ENCODE results near the gene OR52D1.

OR52D1 gene

DNA sequence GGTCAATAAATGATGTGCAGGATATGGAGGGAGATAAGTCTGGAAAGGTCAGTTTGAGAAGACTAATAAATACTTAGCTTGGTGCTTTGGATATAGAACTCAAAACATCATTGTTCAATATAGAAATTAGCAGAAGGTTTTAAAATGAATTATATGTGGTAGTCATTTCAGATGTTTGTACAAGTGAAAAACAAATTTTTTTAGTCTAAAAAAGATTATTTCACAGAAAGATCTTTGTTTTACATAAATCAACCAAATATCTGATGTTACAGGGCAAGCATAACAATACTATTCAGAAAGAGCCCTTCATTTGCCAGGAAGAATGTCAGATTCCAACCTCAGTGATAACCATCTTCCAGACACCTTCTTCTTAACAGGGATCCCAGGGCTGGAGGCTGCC is at the start of gene OR52D1:
TSS of gene OR52D1 (plus strand) at position 301 of the 400 bp plus-strand sequence. CDS start at position 323, 22 bp downstream.
- no peak within 1 kb of the TSS for H3K27ac ChIP-seq (ENCODE audit: low read depth, low read length)
- H3K36me3 ChIP-seq (ENCODE audit: control insufficient read depth, insufficient read depth, low read length) = no peaks in the 10 kb centered on the region
- no peaks in the 10 kb centered on the region for H3K4me1 ChIP-seq (ENCODE audit: control insufficient read depth, insufficient read depth, low read length)
- no peak within 1 kb of the TSS for H3K9ac ChIP-seq (ENCODE audit: low read length)
- no peaks in the 10 kb centered on the region for H3K27me3 ChIP-seq (ENCODE audit: control insufficient read depth, insufficient read depth, low read length)
- H3K4me3 ChIP-seq (ENCODE audit: low read depth, low read length) = no peak within 1 kb of the TSS
- no peaks in the 10 kb centered on the region for H3K9me3 ChIP-seq (ENCODE audit: control insufficient read depth, insufficient read depth, low read depth, low read length)

DNA sequence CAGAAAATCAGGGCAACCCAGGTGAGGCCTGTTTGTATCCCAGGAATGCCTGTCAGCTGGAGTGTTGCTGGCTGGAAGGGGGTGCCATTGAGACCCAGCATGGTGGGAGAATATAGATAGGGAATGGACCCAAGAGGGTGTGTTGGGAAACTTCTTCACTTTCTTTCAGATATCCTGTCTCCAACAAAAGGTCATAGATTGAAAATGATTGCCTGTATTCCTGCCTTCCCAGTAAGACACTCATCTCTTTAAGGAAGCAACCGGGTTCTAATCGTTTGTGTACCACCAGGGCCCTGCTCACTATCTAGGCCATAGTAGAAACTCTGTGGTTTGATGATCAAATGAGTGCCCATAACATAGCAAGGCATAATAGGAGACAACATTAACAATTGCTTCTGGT is 47.1 kb upstream of the OR52D1 start, which contains the start of gene OR51I1:
TSS of gene OR51I1 (minus strand) at position 101 of the 400 bp plus-strand sequence. CDS start at position 101, 0 bp downstream.
- no peak within 1 kb of the TSS for H3K4me3 ChIP-seq (ENCODE audit: low read depth, low read length)
- no peaks in the 10 kb centered on the region for H3K9me3 ChIP-seq (ENCODE audit: control insufficient read depth, insufficient read depth, low read depth, low read length)
- no peak within 1 kb of the TSS for H3K27ac ChIP-seq (ENCODE audit: low read depth, low read length)
- H3K36me3 ChIP-seq (ENCODE audit: control insufficient read depth, insufficient read depth, low read length) = no peaks in the 10 kb centered on the region
- no peaks in the 10 kb centered on the region; the same call in 1 of the 2 replicates for H3K27me3 ChIP-seq (ENCODE audit: control insufficient read depth, insufficient read depth, low read length)
- no peak within 1 kb of the TSS for H3K9ac ChIP-seq (ENCODE audit: low read length)
- no peaks in the 10 kb centered on the region for H3K4me1 ChIP-seq (ENCODE audit: control insufficient read depth, insufficient read depth, low read length)

DNA sequence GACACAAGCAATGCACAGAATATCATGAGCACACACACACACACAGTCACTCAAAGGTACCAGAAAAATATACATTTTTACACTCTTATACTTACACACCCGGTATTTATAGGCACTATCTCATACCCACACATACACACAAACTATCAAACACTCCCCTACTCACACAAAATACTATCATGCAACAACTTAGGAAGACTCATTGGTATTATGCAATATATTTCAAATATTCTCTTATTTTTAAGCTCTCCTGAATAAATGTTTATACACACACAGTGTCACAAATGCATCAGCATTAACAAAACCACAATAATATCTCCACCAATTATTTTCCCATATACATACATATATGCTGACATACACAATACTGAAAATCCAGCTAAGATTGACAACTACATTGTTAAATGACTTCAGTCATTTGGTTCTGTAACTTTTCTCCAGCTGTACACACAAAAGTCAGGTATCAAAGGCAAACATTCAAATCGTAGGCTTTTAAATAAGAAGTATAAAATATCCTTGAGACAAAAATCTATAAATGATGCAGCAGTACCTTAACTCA is 44.6 kb upstream of the OR52D1 start:
- H3K9ac ChIP-seq (ENCODE audit: low read length) = no peak overlapping the region
- H3K27ac ChIP-seq (ENCODE audit: low read depth, low read length) = no peak overlapping the region
- H3K9me3 ChIP-seq (ENCODE audit: control insufficient read depth, insufficient read depth, low read depth, low read length) = no peaks in the 10 kb centered on the region
- H3K36me3 ChIP-seq (ENCODE audit: control insufficient read depth, insufficient read depth, low read length) = no peaks in the 10 kb centered on the region
- H3K27me3 ChIP-seq (ENCODE audit: control insufficient read depth, insufficient read depth, low read length) = no peaks in the 10 kb centered on the region; the same call in 1 of the 2 replicates
- H3K4me1 ChIP-seq (ENCODE audit: control insufficient read depth, insufficient read depth, low read length) = no peaks in the 10 kb centered on the region
- no peak overlapping the region for H3K4me3 ChIP-seq (ENCODE audit: low read depth, low read length)

DNA sequence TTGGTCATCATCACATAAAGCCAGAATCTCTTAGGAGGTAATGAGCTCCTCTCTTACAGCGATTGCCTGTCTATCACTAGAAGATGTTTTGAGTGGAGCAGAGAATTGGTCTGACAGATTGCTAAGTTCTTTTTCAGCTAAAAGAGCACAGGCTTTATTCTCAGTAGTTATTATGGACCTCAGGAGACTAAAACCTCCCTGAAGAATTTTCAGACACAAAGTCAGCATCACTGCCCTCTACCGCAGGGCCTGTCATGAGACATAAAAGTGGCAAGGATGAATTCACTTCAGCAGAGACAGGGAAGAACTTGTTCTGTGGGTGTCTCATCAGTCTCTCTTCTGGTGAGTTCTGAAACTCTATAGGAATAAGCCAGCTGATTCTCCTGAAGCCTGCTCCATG is 39.5 kb upstream of the OR52D1 start, which contains the start of gene OR51I2:
TSS of gene OR51I2 (plus strand) at position 301 of the 400 bp plus-strand sequence. CDS start 4,166 bp downstream, outside the sequence.
- H3K27ac ChIP-seq (ENCODE audit: low read depth, low read length) = no peak within 1 kb of the TSS
- H3K4me3 ChIP-seq (ENCODE audit: low read depth, low read length) = no peak within 1 kb of the TSS
- no peak within 1 kb of the TSS for H3K9ac ChIP-seq (ENCODE audit: low read length)
- H3K27me3 ChIP-seq (ENCODE audit: control insufficient read depth, insufficient read depth, low read length) = no peaks in the 10 kb centered on the region
- no peaks in the 10 kb centered on the region for H3K4me1 ChIP-seq (ENCODE audit: control insufficient read depth, insufficient read depth, low read length)
- H3K36me3 ChIP-seq (ENCODE audit: control insufficient read depth, insufficient read depth, low read length) = no peaks in the 10 kb centered on the region
- no peaks in the 10 kb centered on the region for H3K9me3 ChIP-seq (ENCODE audit: control insufficient read depth, insufficient read depth, low read depth, low read length)

DNA sequence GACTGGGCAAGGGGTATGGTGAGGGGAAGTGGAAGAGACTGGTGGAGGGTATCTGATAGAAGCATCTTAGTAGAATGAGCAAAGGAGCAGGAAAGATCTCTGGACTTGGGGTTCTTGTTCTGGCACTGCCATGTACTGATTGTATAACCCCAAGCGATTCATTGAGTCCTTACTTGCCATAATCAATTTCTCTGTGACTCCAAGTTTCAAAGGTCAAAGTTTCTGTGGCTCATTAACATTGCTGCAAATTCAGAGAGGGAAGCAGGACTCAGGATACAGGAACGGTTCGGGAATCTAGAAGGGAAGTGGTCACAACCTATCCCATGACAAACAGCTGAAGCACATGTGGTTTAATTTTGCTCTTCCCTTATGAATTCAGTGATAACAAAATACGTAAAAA is 39.1 kb upstream of the OR52D1 start:
- H3K9me3 ChIP-seq (ENCODE audit: control insufficient read depth, insufficient read depth, low read depth, low read length) = no peaks in the 10 kb centered on the region
- H3K9ac ChIP-seq (ENCODE audit: low read length) = no peak overlapping the region
- H3K4me1 ChIP-seq (ENCODE audit: control insufficient read depth, insufficient read depth, low read length) = no peaks in the 10 kb centered on the region
- H3K27me3 ChIP-seq (ENCODE audit: control insufficient read depth, insufficient read depth, low read length) = no peaks in the 10 kb centered on the region
- no peak overlapping the region for H3K27ac ChIP-seq (ENCODE audit: low read depth, low read length)
- no peak overlapping the region for H3K4me3 ChIP-seq (ENCODE audit: low read depth, low read length)
- H3K36me3 ChIP-seq (ENCODE audit: control insufficient read depth, insufficient read depth, low read length) = no peaks in the 10 kb centered on the region

DNA sequence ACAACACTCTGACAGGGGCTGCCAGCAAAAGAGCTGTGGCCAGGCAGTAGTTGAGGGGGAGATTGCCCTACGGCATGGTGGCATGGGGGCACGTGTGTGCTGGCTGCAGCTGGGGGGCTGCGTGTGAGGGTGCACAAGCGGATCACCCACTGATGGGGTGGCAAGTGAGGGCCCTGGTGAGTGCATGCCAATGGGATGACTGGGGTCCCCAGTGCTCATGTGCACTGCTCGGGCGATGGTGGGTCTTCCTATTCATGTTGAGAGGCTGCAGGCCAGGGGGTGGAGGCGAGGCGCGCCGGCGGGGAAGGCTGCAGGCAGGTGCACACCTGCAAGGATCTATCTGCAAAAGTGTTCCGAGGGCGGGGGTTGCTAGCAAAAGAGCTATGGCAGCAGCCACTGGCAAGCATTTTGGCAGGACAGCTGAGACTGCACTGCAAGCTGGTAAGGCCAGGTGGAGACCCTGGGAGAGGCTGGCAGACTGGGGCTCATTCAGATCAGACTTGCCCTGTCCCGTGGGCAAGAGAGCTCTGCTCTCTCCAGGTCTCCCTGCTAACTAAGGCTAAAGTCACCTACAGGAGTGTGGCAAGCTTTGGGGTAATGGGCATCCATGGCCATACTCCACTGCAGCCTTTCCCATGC is 27.4 kb upstream of the OR52D1 start:
- H3K9ac ChIP-seq (ENCODE audit: low read length) = no peak overlapping the region
- H3K4me3 ChIP-seq (ENCODE audit: low read depth, low read length) = no peak overlapping the region
- H3K27ac ChIP-seq (ENCODE audit: low read depth, low read length) = no peak overlapping the region
- no peaks in the 10 kb centered on the region for H3K9me3 ChIP-seq (ENCODE audit: control insufficient read depth, insufficient read depth, low read depth, low read length)
- no peaks in the 10 kb centered on the region for H3K4me1 ChIP-seq (ENCODE audit: control insufficient read depth, insufficient read depth, low read length)
- H3K36me3 ChIP-seq (ENCODE audit: control insufficient read depth, insufficient read depth, low read length) = no peaks in the 10 kb centered on the region
- H3K27me3 ChIP-seq (ENCODE audit: control insufficient read depth, insufficient read depth, low read length) = no peaks in the 10 kb centered on the region

GRCh38 chr11:5467527-5467926 is 21.0 kb upstream of the OR52D1 start:
- H3K4me3 ChIP-seq (ENCODE audit: low read depth, low read length) = no peak overlapping the region
- no peak overlapping the region for H3K27ac ChIP-seq (ENCODE audit: low read depth, low read length)
- no peaks in the 10 kb centered on the region for H3K27me3 ChIP-seq (ENCODE audit: control insufficient read depth, insufficient read depth, low read length)
- H3K4me1 ChIP-seq (ENCODE audit: control insufficient read depth, insufficient read depth, low read length) = no peaks in the 10 kb centered on the region
- H3K9me3 ChIP-seq (ENCODE audit: control insufficient read depth, insufficient read depth, low read depth, low read length) = no peaks in the 10 kb centered on the region
- H3K9ac ChIP-seq (ENCODE audit: low read length) = no peak overlapping the region
- no peaks in the 10 kb centered on the region for H3K36me3 ChIP-seq (ENCODE audit: control insufficient read depth, insufficient read depth, low read length)

GRCh38 chr11:5473921-5474320 is 14.6 kb upstream of the OR52D1 start:
- H3K9ac ChIP-seq (ENCODE audit: low read length) = no peak overlapping the region
- no peaks in the 10 kb centered on the region for H3K4me1 ChIP-seq (ENCODE audit: control insufficient read depth, insufficient read depth, low read length)
- no peaks in the 10 kb centered on the region for H3K27me3 ChIP-seq (ENCODE audit: control insufficient read depth, insufficient read depth, low read length)
- H3K27ac ChIP-seq (ENCODE audit: low read depth, low read length) = no peak overlapping the region
- no peaks in the 10 kb centered on the region for H3K36me3 ChIP-seq (ENCODE audit: control insufficient read depth, insufficient read depth, low read length)
- no peak overlapping the region for H3K4me3 ChIP-seq (ENCODE audit: low read depth, low read length)
- no peaks in the 10 kb centered on the region for H3K9me3 ChIP-seq (ENCODE audit: control insufficient read depth, insufficient read depth, low read depth, low read length)

DNA sequence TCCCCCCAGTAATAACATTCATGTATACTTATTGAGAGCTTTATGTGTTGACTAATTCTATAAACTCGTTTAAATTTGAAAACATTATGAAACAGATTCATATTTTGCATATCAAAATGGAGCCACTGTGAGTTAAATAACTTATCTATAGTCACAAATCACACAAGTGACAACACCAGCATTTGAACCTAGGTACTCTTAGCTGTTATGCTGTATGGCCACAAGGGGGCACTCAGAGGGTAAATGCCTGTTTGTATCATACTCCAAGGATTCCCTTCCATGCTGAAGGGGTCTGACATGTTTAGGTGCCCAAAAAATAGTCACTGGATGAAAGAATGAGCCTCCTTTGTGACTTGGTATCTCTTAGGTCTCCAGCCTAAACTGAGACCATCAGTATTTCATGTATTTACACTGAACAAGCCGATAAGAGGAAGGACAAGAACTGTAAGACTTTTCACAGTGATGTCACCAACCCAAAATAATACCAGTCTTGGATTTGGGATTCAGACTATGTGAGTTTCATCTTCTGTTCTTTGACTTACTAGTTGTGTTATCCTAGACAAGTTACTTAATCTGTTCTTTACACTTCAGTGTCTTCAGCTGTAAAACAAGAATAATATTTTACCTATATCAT is 12.2 kb upstream of the OR52D1 start:
- no peaks in the 10 kb centered on the region for H3K27me3 ChIP-seq (ENCODE audit: control insufficient read depth, insufficient read depth, low read length)
- no peaks in the 10 kb centered on the region for H3K9me3 ChIP-seq (ENCODE audit: control insufficient read depth, insufficient read depth, low read depth, low read length)
- H3K4me1 ChIP-seq (ENCODE audit: control insufficient read depth, insufficient read depth, low read length) = no peaks in the 10 kb centered on the region
- no peak overlapping the region for H3K27ac ChIP-seq (ENCODE audit: low read depth, low read length)
- H3K4me3 ChIP-seq (ENCODE audit: low read depth, low read length) = no peak overlapping the region
- H3K36me3 ChIP-seq (ENCODE audit: control insufficient read depth, insufficient read depth, low read length) = no peaks in the 10 kb centered on the region
- H3K9ac ChIP-seq (ENCODE audit: low read length) = no peak overlapping the region

DNA sequence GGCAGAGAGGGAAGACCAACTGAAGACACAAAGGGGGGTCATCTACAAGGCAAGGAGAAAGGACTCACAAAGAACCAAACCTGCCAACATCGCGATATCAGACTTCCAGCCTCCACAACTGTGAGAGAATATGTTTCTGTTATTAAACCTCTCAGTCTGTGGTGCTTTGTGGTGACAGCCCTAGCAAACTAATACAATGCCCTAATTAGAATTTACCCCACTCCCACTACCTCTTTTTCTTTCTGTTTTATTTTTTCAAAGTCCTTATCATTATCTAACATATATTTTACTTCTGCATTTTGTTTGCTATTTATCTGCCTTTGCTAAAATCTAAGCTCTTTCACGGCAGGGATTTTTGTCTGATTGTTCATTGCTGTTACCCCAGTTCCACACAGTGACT is 2.5 kb upstream of the OR52D1 start:
- Histone ChIP-seq H3K4me3 (ENCODE audit: low read depth, low read length) (no peak overlapping the region), H3K27me3 (ENCODE audit: control insufficient read depth, insufficient read depth, low read length) (no peaks in the 10 kb centered on the region), H3K4me1 (ENCODE audit: control insufficient read depth, insufficient read depth, low read length) (no peaks in the 10 kb centered on the region), H3K9me3 (ENCODE audit: control insufficient read depth, insufficient read depth, low read depth, low read length) (no peaks in the 10 kb centered on the region), H3K36me3 (ENCODE audit: control insufficient read depth, insufficient read depth, low read length) (no peaks in the 10 kb centered on the region), H3K9ac (ENCODE audit: low read length) (no peak overlapping the region), H3K27ac (ENCODE audit: low read depth, low read length) (no peak overlapping the region)

GRCh38 chr11:5486421-5486820 is 2.1 kb upstream of the OR52D1 start:
- H3K9ac ChIP-seq (ENCODE audit: low read length) = no peak overlapping the region
- no peaks in the 10 kb centered on the region for H3K4me1 ChIP-seq (ENCODE audit: control insufficient read depth, insufficient read depth, low read length)
- H3K36me3 ChIP-seq (ENCODE audit: control insufficient read depth, insufficient read depth, low read length) = no peaks in the 10 kb centered on the region
- H3K27me3 ChIP-seq (ENCODE audit: control insufficient read depth, insufficient read depth, low read length) = no peaks in the 10 kb centered on the region
- no peak overlapping the region for H3K4me3 ChIP-seq (ENCODE audit: low read depth, low read length)
- no peak overlapping the region for H3K27ac ChIP-seq (ENCODE audit: low read depth, low read length)
- no peaks in the 10 kb centered on the region for H3K9me3 ChIP-seq (ENCODE audit: control insufficient read depth, insufficient read depth, low read depth, low read length)
